ENCODE measurements around the gene SLC8A1. TPM values are rescaled to one million over a fixed set of nuclear protein-coding genes. Genes with fewer than 3 reads are reported as not detected.

Gene SLC8A1
- total RNA-seq, 1 experiment from 2014 or later: 1.7 TPM

- H3K4me2 ChIP-seq (ENCODE audit: insufficient read depth, insufficient read length, low read length): no peak overlapping the region
- DNase-seq: no peak
- no peaks in the 10 kb centered on the region; the same call in 1 of the 2 replicates for H3K79me2 ChIP-seq (ENCODE audit: insufficient read depth, low read length)
- no peaks in the 10 kb centered on the region for H3K9me3 ChIP-seq (ENCODE audit: control insufficient read depth, low read depth, low read length)
- no peak overlapping the region for H4K5ac ChIP-seq (ENCODE audit: insufficient read length, low read depth, low read length)
- no peak overlapping the region for H3K4ac ChIP-seq (ENCODE audit: low read depth, low read length)
- no peak overlapping the region for H2BK12ac ChIP-seq (ENCODE audit: insufficient read length, low read depth, low read length)
- no peak overlapping the region for H2BK20ac ChIP-seq (ENCODE audit: low read depth, low read length, poor library complexity, severe bottlenecking)
- H4K20me1 ChIP-seq (ENCODE audit: control insufficient read depth, insufficient read depth, insufficient read length): no peaks in the 10 kb centered on the region
- TF ChIP-seq, protein P1, sequence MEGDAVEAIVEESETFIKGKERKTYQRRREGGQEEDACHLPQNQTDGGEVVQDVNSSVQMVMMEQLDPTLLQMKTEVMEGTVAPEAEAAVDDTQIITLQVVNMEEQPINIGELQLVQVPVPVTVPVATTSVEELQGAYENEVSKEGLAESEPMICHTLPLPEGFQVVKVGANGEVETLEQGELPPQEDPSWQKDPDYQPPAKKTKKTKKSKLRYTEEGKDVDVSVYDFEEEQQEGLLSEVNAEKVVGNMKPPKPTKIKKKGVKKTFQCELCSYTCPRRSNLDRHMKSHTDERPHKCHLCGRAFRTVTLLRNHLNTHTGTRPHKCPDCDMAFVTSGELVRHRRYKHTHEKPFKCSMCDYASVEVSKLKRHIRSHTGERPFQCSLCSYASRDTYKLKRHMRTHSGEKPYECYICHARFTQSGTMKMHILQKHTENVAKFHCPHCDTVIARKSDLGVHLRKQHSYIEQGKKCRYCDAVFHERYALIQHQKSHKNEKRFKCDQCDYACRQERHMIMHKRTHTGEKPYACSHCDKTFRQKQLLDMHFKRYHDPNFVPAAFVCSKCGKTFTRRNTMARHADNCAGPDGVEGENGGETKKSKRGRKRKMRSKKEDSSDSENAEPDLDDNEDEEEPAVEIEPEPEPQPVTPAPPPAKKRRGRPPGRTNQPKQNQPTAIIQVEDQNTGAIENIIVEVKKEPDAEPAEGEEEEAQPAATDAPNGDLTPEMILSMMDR (conservative IDR thresholded peaks at IDR 0.05): no peak
- H4K8ac ChIP-seq (replicated peaks; ENCODE audit: insufficient read length, low read depth, low read length): no peak overlapping the region
- no peaks in the 10 kb centered on the region for H3K27me3 ChIP-seq (ENCODE audit: insufficient read depth, low read length)
- no peak overlapping the region for H3K56ac ChIP-seq (ENCODE audit: insufficient read length, low read depth, low read length)
- no peaks in the 10 kb centered on the region for H3K23me2 ChIP-seq (ENCODE audit: insufficient read length, low read depth, low read length, poor library complexity, severe bottlenecking)
- no peak overlapping the region for H3K23ac ChIP-seq (ENCODE audit: insufficient read length, low read depth, low read length)
- no peaks in the 10 kb centered on the region for H3K9me3 Mint-ChIP-seq
- H2BK5ac ChIP-seq (ENCODE audit: insufficient read length, low read length): no peak overlapping the region
- H3K27ac Mint-ChIP-seq: no peak overlapping the region
- H3K27ac ChIP-seq (ENCODE audit: insufficient read length, low read depth, low read length): no peak overlapping the region
- H3K4me1 Mint-ChIP-seq: no peaks in the 10 kb centered on the region
- no peaks in the 10 kb centered on the region; a peak in 1 of 7 replicates for H3K36me3 Mint-ChIP-seq (ENCODE audit: insufficient read depth in 1 of 3, low read depth in 3 of 3)
- H3K79me1 ChIP-seq (ENCODE audit: insufficient read depth, low read depth, low read length, poor library complexity, severe bottlenecking): no peaks in the 10 kb centered on the region
- no peak overlapping the region for H4K91ac ChIP-seq (ENCODE audit: insufficient read length, low read depth, low read length)
- no peak overlapping the region for H2BK15ac ChIP-seq (ENCODE audit: low read depth, low read length)
- H2AK5ac ChIP-seq (ENCODE audit: insufficient read length, low read length): no peak overlapping the region
- H3T11ph ChIP-seq (ENCODE audit: low read length): no peak overlapping the region
- WGBS (ENCODE audit: extremely low coverage, insufficient read length, low lambda C conversion rate): no CpG with 5 or more reads among the region's 8 CpGs
- no peak overlapping the region for H3K18ac ChIP-seq (ENCODE audit: insufficient read length, low read depth, low read length)
- H2BK120ac ChIP-seq (ENCODE audit: low read depth, low read length, poor library complexity, severe bottlenecking): no peak overlapping the region
- no peak overlapping the region for H3K9ac ChIP-seq (ENCODE audit: extremely low read depth, insufficient read length, low read length)
- H3K4me3 Mint-ChIP-seq: no peak overlapping the region
- no peak overlapping the region for H3K14ac ChIP-seq (ENCODE audit: insufficient read depth, low read length)
- H3K4me1 ChIP-seq (ENCODE audit: insufficient read depth, low read length): no peaks in the 10 kb centered on the region
- no peaks in the 10 kb centered on the region for H3K27me3 Mint-ChIP-seq (ENCODE audit: low read depth)
- H2AFZ ChIP-seq (ENCODE audit: low read length): no peak overlapping the region
Observed at GRCh38 chr2:40463112-40463511, 11.2 kb upstream of the SLC8A1 start.

Data from H9 (cell line).